NCI-H1694 (cell line): Measurements from ENCODE around the gene CATSPERZ.
"Not testable (repeated sequence)": the region's sequence is repeated elsewhere in the genome, so short reads cannot be mapped to it uniquely, and the experiment has no call there.

Source experiments
- DNase-seq: peaks from one replicate; lab custom pipeline; 2025; lab: John Stamatoyannopoulos, UW

Gene CATSPERZ

GRCh38 chr11:64304316-64305072 is 4.3 kb downstream of the CATSPERZ start:
- peak; percentile 88 for DNase-seq

GRCh38 chr11:64305075-64305690 is 5.0 kb downstream of the CATSPERZ start, which contains the start of gene ESRRA:
ESRRA (plus strand) TSS chr11:64305524; CDS start chr11:64307180, 1,656 bp downstream.
- DNase-seq, result peak; percentile 97

- peak; percentile 22 for DNase-seq
Measured at GRCh38 chr11:64305691-64306562, 5.8 kb downstream of the CATSPERZ start.

- DNase-seq, result no peak
Measured at GRCh38 chr11:64306563-64306875, 6.4 kb downstream of the CATSPERZ start.

GRCh38 chr11:64306876-64307622 is 6.9 kb downstream of the CATSPERZ start:
- no peak for DNase-seq

- not testable (repeated sequence) for DNase-seq
Measured at GRCh38 chr11:64307795-64308194, 7.6 kb downstream of the CATSPERZ start.

- no peak for DNase-seq
Measured at GRCh38 chr11:64312947-64313346, 12.8 kb downstream of the CATSPERZ start.

- no peak for DNase-seq
Measured at GRCh38 chr11:64313491-64314145, 13.5 kb downstream of the CATSPERZ start.

GRCh38 chr11:64314146-64314804 is 14.1 kb downstream of the CATSPERZ start:
- DNase-seq, result no peak

- no peak for DNase-seq
Measured at GRCh38 chr11:64314805-64315561, 14.8 kb downstream of the CATSPERZ start.

GRCh38 chr11:64315667-64316526 is 15.7 kb downstream of the CATSPERZ start:
- not testable (repeated sequence) for DNase-seq

- no peak for DNase-seq
Measured at GRCh38 chr11:64316672-64317324, 16.6 kb downstream of the CATSPERZ start.

GRCh38 chr11:64317325-64317960 is 17.3 kb downstream of the CATSPERZ start, which contains the start of gene TRMT112:
TRMT112 (minus strand) TSS chr11:64317559; CDS start chr11:64317526, 33 bp downstream.
- DNase-seq, result peak; percentile 95

- peak; percentile 79 for DNase-seq
Measured at GRCh38 chr11:64317961-64318765, 18.0 kb downstream of the CATSPERZ start, which contains the start of gene PRDX5. PRDX5 (plus strand) TSS chr11:64318121; CDS start chr11:64318216, 95 bp downstream.

GRCh38 chr11:64318766-64319761 is 18.9 kb downstream of the CATSPERZ start:
- DNase-seq, result no peak

- DNase-seq, result no peak
Measured at GRCh38 chr11:64320556-64320955, 20.4 kb downstream of the CATSPERZ start.
